GM19455 (cell line): ENCODE data around the gene PFN3.

Source experiments
- ATAC-seq: cut with Tn5 transposase; IDR thresholded peaks from one replicate; pipeline ENCODE4 v1.9.1; 2021; ENCODE audit not compliant: unreplicated experiment

PFN3 gene

DNA sequence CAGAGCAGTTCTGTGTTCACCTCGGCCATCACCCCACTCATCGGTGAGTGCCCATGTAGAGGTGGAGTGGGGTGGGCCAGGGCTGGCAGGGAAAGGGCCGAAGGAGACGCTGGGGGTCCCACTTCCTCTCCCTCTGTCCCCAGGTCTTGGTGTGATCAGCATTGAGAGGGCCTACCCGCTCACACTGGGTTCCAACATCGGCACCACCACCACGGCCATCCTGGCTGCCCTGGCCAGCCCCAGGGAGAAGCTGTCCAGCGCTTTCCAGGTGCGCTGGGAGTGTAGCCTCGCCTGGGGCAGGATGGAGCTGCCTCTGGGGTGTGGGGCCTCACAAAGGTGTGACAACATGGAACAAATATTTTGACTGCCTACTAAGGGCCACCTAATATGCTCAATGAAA lies 3.7 kb downstream of the PFN3 start:
- ATAC-seq: no peak

GRCh38 chr5:177396078-177396477 lies 4.4 kb downstream of the PFN3 start:
- no peak for ATAC-seq

DNA sequence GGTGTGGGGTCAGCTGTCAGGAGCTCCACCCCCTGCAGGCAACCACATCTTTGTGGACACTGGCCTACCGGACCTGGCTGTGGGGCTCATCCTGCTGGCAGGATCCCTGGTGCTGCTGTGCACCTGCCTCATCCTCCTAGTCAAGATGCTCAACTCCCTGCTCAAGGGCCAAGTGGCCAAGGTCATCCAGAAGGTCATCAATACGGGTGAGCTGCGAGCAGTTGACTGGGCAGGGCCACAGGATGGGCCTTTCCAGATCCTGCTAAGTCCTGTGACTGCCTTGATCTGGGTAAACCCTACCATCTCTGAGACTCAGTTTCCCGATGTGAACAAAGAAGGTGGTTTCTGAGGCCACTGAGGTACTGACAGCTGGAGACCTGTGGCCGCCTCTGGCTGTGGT lies 6.5 kb downstream of the PFN3 start:
- ATAC-seq: no peak

DNA sequence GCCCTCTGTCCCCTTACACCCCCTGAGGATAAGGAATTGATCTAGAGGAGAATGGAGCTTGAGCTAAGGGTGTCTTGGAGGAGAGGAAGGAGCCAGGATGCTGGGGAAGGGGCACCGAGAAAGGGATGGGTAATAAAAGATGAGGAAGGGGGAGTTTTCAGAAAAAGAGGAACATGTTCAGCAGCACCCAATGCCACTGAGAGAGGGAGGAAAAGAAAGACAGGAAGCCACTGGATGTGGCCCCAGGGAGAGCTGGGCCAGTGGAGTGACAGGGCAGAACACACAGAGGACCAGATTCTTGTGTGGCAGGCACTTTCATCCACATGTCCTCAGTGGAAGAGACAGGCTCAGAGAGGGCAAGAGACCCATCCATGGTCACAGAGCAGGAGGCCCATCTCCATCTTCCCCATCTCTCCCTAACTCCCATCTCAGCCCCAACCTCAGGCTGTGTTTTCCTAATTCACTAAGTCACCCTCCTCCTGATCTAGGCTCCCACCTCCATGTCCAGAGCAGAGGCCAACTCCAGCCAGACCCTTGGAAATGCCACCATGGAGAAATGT lies 7.2 kb downstream of the PFN3 start:
- ATAC-seq: no peak

- ATAC-seq: no peak
Measured at GRCh38 chr5:177392765-177393164, 7.7 kb downstream of the PFN3 start.

DNA sequence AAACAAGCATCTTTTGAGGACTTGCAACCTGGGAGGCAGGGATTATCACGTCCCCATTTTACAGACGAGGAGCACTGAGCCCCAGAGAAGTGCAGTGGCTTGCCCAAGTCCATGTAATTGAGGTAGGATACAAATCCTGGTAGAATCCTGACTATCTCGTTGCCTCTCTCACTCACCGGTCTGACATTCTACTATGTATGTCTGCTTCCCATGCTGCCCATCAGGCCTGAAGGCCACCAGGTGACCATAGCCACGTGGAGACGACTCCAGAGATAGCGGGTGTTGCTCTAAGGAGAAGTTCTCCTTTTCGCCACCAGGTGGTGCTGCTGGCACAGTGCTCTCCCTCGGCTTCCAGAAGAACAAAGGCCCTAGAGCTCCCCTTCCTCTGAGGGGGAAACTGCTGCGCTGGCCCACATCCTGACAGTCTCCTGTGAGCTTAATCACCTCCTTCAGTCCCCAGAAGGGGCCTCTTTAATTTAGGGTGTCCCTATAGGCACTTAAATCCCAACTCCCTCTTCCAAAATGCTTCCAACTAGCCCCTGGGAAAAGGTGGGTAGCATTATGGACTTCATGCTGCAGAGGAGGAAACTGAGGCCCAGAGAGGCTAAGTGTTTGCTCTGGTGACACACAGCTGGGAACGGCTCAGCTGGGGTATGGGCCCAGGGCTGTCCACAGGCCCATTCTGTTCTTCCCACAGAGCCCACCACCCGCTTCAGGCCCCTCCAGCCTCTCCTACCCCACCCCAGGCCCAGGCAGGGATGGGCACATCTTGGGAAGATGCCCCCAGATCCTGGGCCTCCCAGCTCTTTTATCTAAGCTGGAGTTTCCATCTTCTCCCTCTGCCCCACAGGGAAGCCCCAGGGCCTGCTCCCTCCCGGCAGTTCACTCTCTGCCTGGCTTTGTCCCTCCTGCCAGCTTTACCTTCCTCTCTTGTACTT lies 9.8 kb downstream of the PFN3 start:
- ATAC-seq: peak; percentile 56

GRCh38 chr5:177389241-177390169 lies 11.0 kb downstream of the PFN3 start:
- peak; percentile 57 for ATAC-seq

DNA sequence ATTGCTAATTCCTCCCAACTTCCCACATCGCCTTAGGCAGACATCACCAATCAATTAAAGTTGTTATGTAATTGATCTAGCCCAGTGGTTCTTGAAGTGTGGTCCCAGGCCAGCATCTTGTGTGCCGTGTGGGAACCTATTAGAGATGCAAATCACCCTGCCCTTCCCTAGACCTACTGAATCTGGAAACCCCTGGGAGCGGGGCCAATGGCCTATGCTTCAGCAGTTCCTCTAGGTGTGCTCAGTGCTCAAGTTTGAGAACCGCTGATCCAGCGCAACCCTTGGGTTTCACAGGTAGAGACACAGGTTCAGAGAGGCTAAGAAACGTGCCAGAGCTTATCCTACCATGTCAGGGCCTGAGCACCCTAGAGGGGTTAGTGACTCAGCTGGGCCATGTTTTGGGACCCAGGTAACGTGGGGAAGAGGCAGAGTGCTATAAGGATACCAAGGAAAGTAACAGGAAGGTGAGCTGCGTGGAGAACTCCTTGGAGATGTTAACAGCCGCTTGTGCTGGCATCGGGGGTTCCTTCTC lies 11.9 kb downstream of the PFN3 start:
- ATAC-seq: no peak

- ATAC-seq: no peak
Measured at GRCh38 chr5:177387405-177387804, 13.1 kb downstream of the PFN3 start.

- no peak for ATAC-seq
Measured at GRCh38 chr5:177386542-177386941, 13.9 kb downstream of the PFN3 start.

GRCh38 chr5:177385720-177386119 lies 14.7 kb downstream of the PFN3 start:
- no peak for ATAC-seq

GRCh38 chr5:177384134-177384533 lies 16.3 kb downstream of the PFN3 start, which contains the start of gene SLC34A1:
TSS of gene SLC34A1 (plus strand) at chr5:177384434. CDS start at chr5:177385742, 1,308 bp downstream.
- no peak for ATAC-seq

GRCh38 chr5:177383181-177383580 lies 17.3 kb downstream of the PFN3 start:
- ATAC-seq: no peak

DNA sequence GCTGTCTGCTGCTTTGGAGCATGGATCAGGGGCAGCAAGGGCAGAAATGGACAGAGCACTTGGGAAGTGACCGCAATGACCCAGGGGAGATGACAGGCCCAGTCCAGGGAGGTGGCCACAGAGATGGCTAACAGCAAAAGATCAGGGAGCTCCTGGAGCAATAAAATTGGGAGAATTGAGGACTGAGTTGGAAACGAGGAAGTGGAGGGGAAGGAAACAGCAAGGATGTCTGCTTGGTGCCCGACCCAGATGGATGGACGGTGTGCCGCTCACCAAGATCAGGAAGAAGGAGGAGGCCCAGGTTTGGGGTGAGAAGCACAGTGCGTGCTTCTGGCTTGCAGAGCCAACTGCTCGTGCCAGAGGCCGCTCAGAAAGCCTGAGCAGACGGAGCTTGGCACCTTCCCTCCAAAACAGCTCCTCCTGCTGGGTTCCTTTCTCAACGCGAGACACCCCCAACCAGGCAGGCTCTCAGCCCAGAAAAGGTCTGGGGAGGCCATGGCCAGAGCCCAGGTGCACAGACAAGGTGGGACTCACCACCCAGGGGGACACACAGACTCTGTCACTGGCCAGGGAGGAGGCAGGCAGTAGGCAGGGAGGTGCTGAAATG lies 17.9 kb downstream of the PFN3 start:
- no peak for ATAC-seq

GRCh38 chr5:177380805-177381126 lies 19.7 kb downstream of the PFN3 start:
- no peak for ATAC-seq

GRCh38 chr5:177378884-177379883 lies 21.3 kb downstream of the PFN3 start:
- no peak for ATAC-seq

DNA sequence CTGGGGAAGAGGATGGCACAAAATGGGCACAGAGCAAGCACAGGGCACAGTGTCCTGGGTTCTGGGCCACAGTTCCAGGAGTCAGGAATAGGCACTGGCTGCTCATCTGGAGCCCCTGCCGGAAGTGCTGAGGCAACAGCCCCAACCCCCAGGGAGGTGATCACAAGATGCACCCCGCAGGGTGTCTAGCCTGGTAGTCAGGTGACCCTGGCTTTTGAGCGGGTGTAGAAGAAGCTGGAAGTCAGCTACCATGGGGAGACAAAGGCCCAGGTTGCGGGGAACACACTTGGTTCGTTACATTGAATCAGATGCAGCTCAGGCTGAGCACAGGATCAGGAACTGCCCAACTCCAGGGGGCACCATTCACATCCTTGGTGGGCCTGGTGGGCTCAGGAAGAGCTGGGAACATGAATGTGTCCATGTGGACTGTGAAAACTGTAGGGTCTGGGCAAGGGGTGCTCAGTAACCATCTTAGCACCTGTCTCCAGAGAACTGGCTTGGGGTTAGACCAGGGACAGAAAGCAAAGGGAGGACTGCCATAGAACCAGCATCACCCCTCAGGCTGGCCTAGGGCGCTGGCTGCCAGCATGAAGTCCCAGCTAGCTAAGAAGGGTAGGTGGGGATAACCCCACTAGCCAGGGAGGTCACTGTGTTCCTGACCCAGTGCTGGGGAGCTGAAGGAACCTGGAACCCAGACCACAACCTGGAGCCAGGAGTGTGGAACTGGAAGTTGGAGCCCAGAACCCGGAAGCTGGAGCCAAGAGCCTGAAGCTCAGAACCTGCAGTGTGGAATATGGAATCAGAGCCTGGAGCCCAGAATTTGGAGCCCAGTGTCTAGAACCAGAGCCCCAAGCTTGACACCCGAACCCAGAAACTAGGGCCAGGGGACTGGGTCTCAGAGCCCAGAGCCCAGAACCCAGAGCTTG lies 22.3 kb downstream of the PFN3 start:
- ATAC-seq: no peak

GRCh38 chr5:177376107-177376506 lies 24.4 kb downstream of the PFN3 start:
- no peak for ATAC-seq
